PC-9 (cell line): ENCODE results near the gene MAPKBP1. TPM values are rescaled to one million over a fixed set of nuclear protein-coding genes. Genes with fewer than 3 reads are reported as not detected.

ENCODE experiments used
- BruUV-seq: library from RNA; stranded (reverse); fragments of 400-500 nt; replicated peaks from 2 replicates; lab custom pipeline; 2021; lab: Mats Ljungman, UMichigan
- CTCF ChIA-PET: fragments of 300-600 bp; sonication (Branson Sonifier 250); formaldehyde crosslinking; loops from one replicate; lab custom pipeline; 2022; ENCODE audit warnings: antibody characterized with exemption; lab: Charles Lee
- POLR2A ChIA-PET: fragments of 300-600 bp; sonication (Branson Sonifier 250); formaldehyde crosslinking; loops from one replicate; lab custom pipeline; 2022; ENCODE audit warnings: antibody characterized with exemption; ENCODE audit not compliant: unreplicated experiment; lab: Charles Lee
- DNase-seq, 2 experiments: peaks; one replicate each; pipeline versions ENCODE4 v3.0.0 to v3.0.0-alpha.2; 2015 to 2022; ENCODE audit warnings: mixed read lengths in 1 of 2
- H2AFZ ChIP-seq: fragments of 200-600 bp; sonication (generic); 2 replicates; pipeline ENCODE4 v1.8.1; 2017; ENCODE audit warnings: antibody characterized with exemption
- H3F3A ChIP-seq: fragments of 200-600 bp; sonication (generic); 2 replicates; pipeline ENCODE4 v1.8.1; 2017; ENCODE audit warnings: antibody characterized with exemption, mild to moderate bottlenecking, low read depth; ENCODE audit not compliant: insufficient read depth
- H3K27ac ChIP-seq: fragments of 200-600 bp; sonication (generic); 2 replicates; pipeline ENCODE4 v1.6.1; 2016; ENCODE audit warnings: mixed run types
- H3K27me3 ChIP-seq: fragments of 200-600 bp; sonication (generic); 2 replicates; pipeline ENCODE4 v1.6.1; 2016; ENCODE audit warnings: low read depth, mixed run types; ENCODE audit not compliant: insufficient read depth
- H3K36me3 ChIP-seq: fragments of 200-600 bp; sonication (generic); 2 replicates; pipeline ENCODE4 v1.6.1; 2016; ENCODE audit warnings: low read depth, mixed run types
- H3K4me1 ChIP-seq: fragments of 200-600 bp; sonication (generic); replicated peaks from 2 replicates; pipeline ENCODE4 v1.6.1; 2016; ENCODE audit warnings: mixed run types; ENCODE audit not compliant: insufficient read depth
- H3K4me2 ChIP-seq: fragments of 200-600 bp; sonication (generic); 2 replicates; pipeline ENCODE4 v1.6.1; 2017; ENCODE audit warnings: mixed run types
- H3K4me3 ChIP-seq: fragments of 200-600 bp; sonication (generic); 2 replicates; pipeline ENCODE4 v1.6.1; 2016; ENCODE audit warnings: mixed run types
- H3K79me2 ChIP-seq: fragments of 200-600 bp; sonication (generic); 2 replicates; pipeline ENCODE4 v1.6.1; 2017; ENCODE audit warnings: low read depth, mixed run types
- H3K9me2 ChIP-seq: fragments of 200-600 bp; sonication (generic); 2 replicates; pipeline ENCODE4 v1.8.1; 2017; ENCODE audit warnings: mild to moderate bottlenecking; ENCODE audit not compliant: insufficient read depth
- H3K9me3 ChIP-seq: fragments of 200-600 bp; sonication (generic); 2 replicates; pipeline ENCODE4 v1.8.1; 2016; ENCODE audit warnings: low read depth; ENCODE audit not compliant: insufficient read depth
- H4K20me1 ChIP-seq: fragments of 200-600 bp; sonication (generic); 2 replicates; pipeline ENCODE4 v1.8.1; 2017; ENCODE audit not compliant: insufficient read depth
- CTCF ChIP-seq: fragments of 200-600 bp; sonication (generic); conservative IDR thresholded peaks from 2 replicates; pipeline ENCODE4 v1.6.1; 2017; ENCODE audit warnings: mixed run types, antibody characterized with exemption, mild to moderate bottlenecking, moderate library complexity
- EZH2 ChIP-seq: fragments of 200-600 bp; sonication (generic); IDR thresholded peaks from 2 replicates; pipeline ENCODE4 v1.8.0; 2017; ENCODE audit warnings: antibody characterized with exemption, low read depth
- intact Hi-C: fragments of 100-400 bp; cut with micrococcal nuclease; formaldehyde crosslinking; loops from one replicate; pipeline ENCODE4 v1.10.0; 2022; ENCODE audit not compliant: unreplicated experiment
- total RNA-seq: library from RNA; stranded (reverse); gene quantifications from 2 replicates; pipeline ENCODE4 v1.2.3, GENCODE V29; 2021

The MAPKBP1 gene
- total RNA-seq, 1 experiment from 2014 or later: 22.9 TPM

DNA sequence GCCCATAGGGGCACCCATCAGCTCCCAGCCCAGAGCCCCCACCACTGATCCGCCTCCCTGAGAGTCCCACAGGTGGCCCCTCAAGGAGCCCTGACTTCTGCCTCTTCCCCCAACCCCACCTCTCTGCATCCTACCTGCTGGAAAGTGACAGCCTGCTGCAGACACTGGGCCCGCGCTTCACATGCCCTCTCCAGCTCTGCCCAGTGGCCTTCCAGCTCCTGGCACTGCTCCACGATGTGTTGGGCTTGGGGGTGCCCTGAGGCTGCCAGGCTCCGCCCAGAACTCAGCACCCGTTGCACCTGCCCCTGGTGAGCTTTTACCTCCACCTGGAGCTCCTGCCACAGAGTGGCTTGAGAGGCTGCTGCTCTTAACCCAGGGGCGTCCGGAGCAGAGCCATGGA lies 99.4 kb downstream of the MAPKBP1 start:
- H3K27me3 ChIP-seq: no peaks in the 10 kb centered on the region
- no peaks in the 10 kb centered on the region for H3K9me3 ChIP-seq
- no TSS peak for BruUV-seq
- H2AFZ ChIP-seq: no peak overlapping the region
- no peak overlapping the region for H3K4me3 ChIP-seq
- POLR2A ChIA-PET: no interaction called here
- no peak overlapping the region for H3K4me2 ChIP-seq
- H3K27ac ChIP-seq: no peak overlapping the region
- no peaks in the 10 kb centered on the region for H3K79me2 ChIP-seq
- H3K9me2 ChIP-seq: no peaks in the 10 kb centered on the region
- H3K4me1 ChIP-seq: no peaks in the 10 kb centered on the region
- no peaks in the 10 kb centered on the region for H3F3A ChIP-seq
- intact Hi-C loops: no loop called here
- CTCF ChIA-PET: no interaction called here
- no peak for DNase-seq
- H3K36me3 ChIP-seq: no peaks in the 10 kb centered on the region
- no peak for TF ChIP-seq EZH2
- TF ChIP-seq CTCF: no peak
- no peaks in the 10 kb centered on the region for H4K20me1 ChIP-seq

- no peak for DNase-seq
- Histone ChIP-seq H3K27me3 (no peaks in the 10 kb centered on the region), H3K79me2 (no peaks in the 10 kb centered on the region), H3K27ac (no peak overlapping the region), H3K36me3 (no peaks in the 10 kb centered on the region), H3K4me1 (no peaks in the 10 kb centered on the region), H3K9me2 (no peaks in the 10 kb centered on the region), H4K20me1 (no peaks in the 10 kb centered on the region), H3F3A (no peaks in the 10 kb centered on the region), H3K4me3 (no peak overlapping the region), H3K9me3 (no peaks in the 10 kb centered on the region), H2AFZ (no peak overlapping the region), H3K4me2 (no peak overlapping the region)
- ChIA-PET CTCF (no interaction called here), POLR2A (no interaction called here)
- intact Hi-C loops: no loop called here
- TF ChIP-seq EZH2: no peak
- TF ChIP-seq CTCF: no peak
- BruUV-seq: no TSS peak
Measured at GRCh38 chr15:41874736-41875135, 100.5 kb downstream of the MAPKBP1 start.

GRCh38 chr15:41876007-41876406 lies 101.7 kb downstream of the MAPKBP1 start:
- Histone ChIP-seq H4K20me1 (no peaks in the 10 kb centered on the region), H3K27me3 (no peaks in the 10 kb centered on the region), H3K4me2 (no peak overlapping the region), H3K4me1 (no peaks in the 10 kb centered on the region), H3K79me2 (no peaks in the 10 kb centered on the region), H3K9me2 (no peaks in the 10 kb centered on the region), H2AFZ (no peak overlapping the region), H3K36me3 (no peaks in the 10 kb centered on the region), H3K9me3 (no peaks in the 10 kb centered on the region), H3F3A (no peaks in the 10 kb centered on the region), H3K27ac (no peak overlapping the region), H3K4me3 (no peak overlapping the region)
- intact Hi-C loops: no loop called here
- no TSS peak for BruUV-seq
- no peak for DNase-seq
- POLR2A ChIA-PET: no interaction called here
- CTCF ChIA-PET: no interaction called here
- TF ChIP-seq CTCF: no peak
- no peak for TF ChIP-seq EZH2
